Transverse colon (tissue), 4 donors: Measurements from ENCODE around the gene OR51S1. TPM values are rescaled to one million over a fixed set of nuclear protein-coding genes. Genes with fewer than 3 reads are reported as not detected.
"Not testable (repeated sequence)": the region's sequence is repeated elsewhere in the genome, so short reads cannot be mapped to it uniquely, and the experiment has no call there.

Source experiments
- DNase-seq: peaks from one replicate; pipeline ENCODE4 v3.0.0-alpha.2; 2019
- H3K27ac ChIP-seq, 4 donors: fragments of 200-600 bp; sonication (generic); 2 replicates each; pipeline ENCODE4 v1.5.1; 2016 to 2018; ENCODE audit warnings: inconsistent platforms in 4 of 4
- H3K27me3 ChIP-seq: fragments of 200-600 bp; sonication (generic); 2 replicates; pipeline ENCODE4 v1.5.1; 2017; ENCODE audit warnings: inconsistent platforms
- H3K36me3 ChIP-seq, 4 donors: fragments of 200-600 bp; sonication (generic); 2 replicates each; pipeline ENCODE4 v1.5.1; 2017 to 2019; ENCODE audit warnings: inconsistent platforms in 4 of 4
- H3K4me1 ChIP-seq, 4 donors: fragments of 200-600 bp; sonication (generic); 2 replicates each; pipeline ENCODE4 v1.5.1; 2017 to 2020; ENCODE audit warnings: inconsistent platforms in 4 of 4
- H3K4me3 ChIP-seq, 4 donors: fragments of 200-600 bp; sonication (generic); 1 replicate in 1 of 4; 2 replicates in 3 of 4; pipeline versions ENCODE4 v1.5.1 to v1.6.1; 2017 to 2019; ENCODE audit warnings: inconsistent platforms in 4 of 4
- H3K9me3 ChIP-seq, 2 donors: fragments of 200-600 bp; sonication (generic); 2 replicates each; pipeline ENCODE4 v1.5.1; 2017 to 2019; ENCODE audit warnings: inconsistent platforms in 2 of 2
- EP300 ChIP-seq: sonication (generic); formaldehyde crosslinking; IDR thresholded peaks from one replicate; pipeline ENCODE4 v1.6.1; 2017; ENCODE audit warnings: antibody characterized with exemption, low read depth
- POLR2A ChIP-seq: fragments of 450-650 bp; IDR thresholded peaks from one replicate; pipeline ENCODE4 v1.6.1; 2016; ENCODE audit warnings: antibody characterized with exemption, mild to moderate bottlenecking, moderate library complexity
- POLR2AphosphoS5 ChIP-seq, 3 donors: sonication (generic); formaldehyde crosslinking; IDR thresholded peaks; one replicate each; pipeline ENCODE4 v1.6.1; 2016; ENCODE audit warnings: antibody characterized with exemption in 3 of 3
- WGBS, 2 donors: methylation state at CpG; one replicate each; pipeline ENCODE4 v1.1.5; 2018; ENCODE audit warnings: low coverage in 1 of 2; 5-methylcytosine and 5-hydroxymethylcytosine counted together
- in situ Hi-C, 4 donors: fragments of 200-750 bp; cut with MboI; loops; one replicate each; pipeline versions ENCODE4 v1.15.0 to v1.15.1; 2017; ENCODE audit warnings: low sequenced_read_pairs in 3 of 4, low pct_ligation_motif_present in 1 of 4, low pct_unique_long_range_greater_than_20kb in 1 of 4
- intact Hi-C: fragments of 100-400 bp; cut with DNase I; formaldehyde crosslinking; loops from one replicate; pipeline ENCODE4 v1.15.1; 2023; ENCODE audit warnings: low total_unique reads
- total RNA-seq, 4 donors: library from RNA; depleted of rRNA; stranded (reverse); fragments of >200 nt; gene quantifications; one replicate each; pipeline ENCODE4 v1.1.0, GENCODE V29; 2016
- TF ChIP-seq, protein P1 (sequence below), 5 experiments: fragments of 200-600 bp in 3 of 5; fragments of 450-650 bp in 2 of 5; sonication (generic) in 3 of 5; IDR thresholded peaks; 1 replicate in 2 of 5; 2 replicates in 3 of 5; pipeline ENCODE4 v1.5.1; 2016 to 2017; ENCODE audit warnings: antibody characterized with exemption in 5 of 5, inconsistent platforms in 3 of 5, mild to moderate bottlenecking in 2 of 5, moderate library complexity in 1 of 5

OR51S1 gene
- total RNA-seq, 4 donors from 2014 or later = not detected

DNA sequence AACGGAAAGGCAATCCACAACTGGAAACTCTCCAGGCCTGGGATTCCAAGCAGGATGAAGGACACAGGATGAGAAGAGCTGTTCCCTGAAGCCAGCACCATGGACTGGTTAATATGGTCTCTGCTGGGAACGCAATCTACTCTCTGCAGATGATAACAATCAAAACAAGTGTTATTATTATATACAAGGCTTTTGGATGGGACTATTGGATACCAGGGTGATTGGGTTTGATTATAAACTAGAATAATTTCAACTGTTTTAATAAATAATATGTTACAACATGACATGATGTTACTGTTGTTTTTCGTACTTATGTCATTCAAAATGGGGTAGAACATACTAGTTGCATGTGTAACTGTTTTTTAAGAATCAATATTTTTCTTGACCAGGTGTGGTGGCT lies 44.7 kb downstream of the OR51S1 start, which contains the start of gene OR52R1:
OR52R1 (minus strand) TSS at position 101 of the 400 bp plus-strand sequence; CDS start at position 101, 0 bp downstream.
- Histone ChIP-seq H3K36me3 (no peaks in the 10 kb centered on the region), H3K9me3 (no peaks in the 10 kb centered on the region), H3K4me1 (no peaks in the 10 kb centered on the region), H3K4me3 (no peak within 1 kb of the TSS), H3K27ac (no peak within 1 kb of the TSS), H3K27me3 (no peaks in the 10 kb centered on the region)
- TF ChIP-seq EP300 (no peak), POLR2AphosphoS5 (IDR thresholded peaks at IDR 0.05) (no peak)
- TF ChIP-seq, protein P1, sequence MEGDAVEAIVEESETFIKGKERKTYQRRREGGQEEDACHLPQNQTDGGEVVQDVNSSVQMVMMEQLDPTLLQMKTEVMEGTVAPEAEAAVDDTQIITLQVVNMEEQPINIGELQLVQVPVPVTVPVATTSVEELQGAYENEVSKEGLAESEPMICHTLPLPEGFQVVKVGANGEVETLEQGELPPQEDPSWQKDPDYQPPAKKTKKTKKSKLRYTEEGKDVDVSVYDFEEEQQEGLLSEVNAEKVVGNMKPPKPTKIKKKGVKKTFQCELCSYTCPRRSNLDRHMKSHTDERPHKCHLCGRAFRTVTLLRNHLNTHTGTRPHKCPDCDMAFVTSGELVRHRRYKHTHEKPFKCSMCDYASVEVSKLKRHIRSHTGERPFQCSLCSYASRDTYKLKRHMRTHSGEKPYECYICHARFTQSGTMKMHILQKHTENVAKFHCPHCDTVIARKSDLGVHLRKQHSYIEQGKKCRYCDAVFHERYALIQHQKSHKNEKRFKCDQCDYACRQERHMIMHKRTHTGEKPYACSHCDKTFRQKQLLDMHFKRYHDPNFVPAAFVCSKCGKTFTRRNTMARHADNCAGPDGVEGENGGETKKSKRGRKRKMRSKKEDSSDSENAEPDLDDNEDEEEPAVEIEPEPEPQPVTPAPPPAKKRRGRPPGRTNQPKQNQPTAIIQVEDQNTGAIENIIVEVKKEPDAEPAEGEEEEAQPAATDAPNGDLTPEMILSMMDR (IDR thresholded peaks at IDR 0.05) = no peak
- in situ Hi-C loops (no loop called here), intact Hi-C loops (no loop called here)
- no peak for DNase-seq
- WGBS, 2 donors = 94 to 98% methylated on average over 2 to 3 of the region's 3 CpGs

DNA sequence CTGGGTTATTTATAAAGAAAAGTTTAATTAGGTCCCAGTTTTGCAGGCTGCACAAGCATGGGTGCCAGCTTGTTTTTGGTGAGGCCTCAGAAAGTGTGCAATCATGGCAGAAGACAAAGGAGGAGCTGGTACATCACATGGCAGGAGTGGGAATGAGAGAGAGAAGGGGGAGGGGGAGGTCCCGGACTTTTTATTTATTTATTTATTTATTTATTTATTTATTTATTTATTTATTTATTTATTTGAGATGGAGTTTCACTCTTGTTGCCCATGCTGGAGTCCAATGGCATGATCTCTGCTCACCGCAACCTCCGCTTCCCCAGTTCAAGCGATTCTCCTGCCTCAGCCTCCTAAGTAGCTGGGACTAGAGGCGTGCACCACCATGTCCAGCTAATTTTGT lies 47.7 kb downstream of the OR51S1 start:
- H3K36me3 ChIP-seq, H3K4me1 ChIP-seq, H3K9me3 ChIP-seq, H3K4me3 ChIP-seq, in situ Hi-C loops, H3K27ac ChIP-seq, H3K27me3 ChIP-seq, DNase-seq, intact Hi-C loops: not testable (repeated sequence)
- WGBS, 2 donors = 86 to 100% methylated on average over 2 to 5 of the region's 5 CpGs

DNA sequence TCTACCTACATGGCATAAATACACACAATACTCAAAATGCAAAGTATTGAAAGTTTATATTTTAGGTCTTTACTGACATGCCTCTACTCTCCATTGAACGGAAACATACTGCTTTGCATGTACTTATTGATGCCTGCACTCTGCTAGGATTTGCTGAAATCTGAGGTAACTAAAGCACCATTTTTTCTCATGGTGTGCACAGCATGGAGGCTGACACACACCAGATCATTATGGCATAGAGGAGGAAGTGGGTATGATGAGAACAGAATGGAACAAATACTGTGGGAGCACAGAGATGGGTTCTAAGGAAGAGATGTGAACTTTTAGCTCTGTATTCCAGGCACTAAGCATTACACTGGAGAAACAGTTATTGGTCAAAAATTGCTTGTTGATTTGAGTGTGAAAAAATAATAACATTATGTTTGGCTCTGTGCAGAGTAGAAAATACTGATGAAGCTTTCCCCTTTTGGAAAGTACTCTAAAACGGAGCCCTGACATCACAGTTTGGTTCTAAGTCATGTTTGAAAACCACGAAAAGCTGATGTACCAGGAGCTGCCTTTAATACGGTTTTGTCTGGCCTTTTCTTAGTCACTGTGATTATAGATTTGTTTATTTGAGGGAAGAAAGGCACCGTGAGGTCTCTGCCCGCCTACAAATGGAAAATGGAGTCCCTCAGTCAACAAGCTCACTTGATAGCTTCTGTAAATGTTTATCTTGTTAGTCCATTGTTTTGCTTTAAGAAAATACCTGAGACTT lies 50.4 kb downstream of the OR51S1 start:
- WGBS, 2 donors = 48 to 59% methylated on average over 3 to 6 of the region's 6 CpGs
- intact Hi-C loops = no loop called here
- no peak for TF ChIP-seq POLR2A
- TF ChIP-seq POLR2AphosphoS5 (IDR thresholded peaks at IDR 0.05) = no peak
- TF ChIP-seq, protein P1 (IDR thresholded peaks at IDR 0.05) = no peak
- TF ChIP-seq EP300 = no peak
- Histone ChIP-seq H3K36me3 (no peaks in the 10 kb centered on the region), H3K9me3 (no peaks in the 10 kb centered on the region), H3K27ac (no peak overlapping the region), H3K27me3 (no peaks in the 10 kb centered on the region), H3K4me1 (peaks cover 0 to 3% (median 0%) of the 10 kb centered on the region in 4 donors), H3K4me3 (no peak overlapping the region)
- in situ Hi-C loops = no loop called here
- no peak for DNase-seq

Other genes starting within 250 kb of the OR51S1 start
- 10 to 100 TPM; 12.1 to 30.2 (median 19.9) TPM for gene TRIM68, start 241.0 kb downstream of the OR51S1 start, total RNA-seq
- gene OR51D1, start 211.7 kb downstream of the OR51S1 start, total RNA-seq = not detected
- under 1 TPM in 2 of 4 donors, not detected in 2; 0.16 to 0.27 TPM for gene OR51E1, start 205.2 kb downstream of the OR51S1 start, total RNA-seq
- gene OR51E2, start 151.4 kb downstream of the OR51S1 start, total RNA-seq = 10 to 100 TPM in 1 of 4 donors, 1 to 10 TPM in 2, under 1 TPM in 1; 0.37 to 10.3 (median 2.0) TPM
- gene MMP26, start 144.4 kb downstream of the OR51S1 start, total RNA-seq = not detected
- gene OR51F1, start 79.3 kb downstream of the OR51S1 start, total RNA-seq = not detected
- not detected for gene OR52R1, start 44.8 kb downstream of the OR51S1 start, total RNA-seq
- gene OR51F2, start 27.9 kb downstream of the OR51S1 start, total RNA-seq = not detected
- not detected for gene OR51T1, start 32.7 kb upstream of the OR51S1 start, total RNA-seq
- gene OR51A7, start 54.6 kb upstream of the OR51S1 start, total RNA-seq = not detected
- gene OR51G2, start 70.1 kb upstream of the OR51S1 start, total RNA-seq = not detected
- not detected for gene OR51G1, start 75.1 kb upstream of the OR51S1 start, total RNA-seq
- not detected for gene OR51A4, start 98.4 kb upstream of the OR51S1 start, total RNA-seq
- gene OR51A2, start 106.5 kb upstream of the OR51S1 start, total RNA-seq = not detected
- not detected for gene OR51L1, start 145.6 kb upstream of the OR51S1 start, total RNA-seq
- not detected for gene OR52J3, start 197.3 kb upstream of the OR51S1 start, total RNA-seq
- gene OR52E2, start 210.4 kb upstream of the OR51S1 start, total RNA-seq = not detected
- gene OR52E1, start 220.4 kb upstream of the OR51S1 start, total RNA-seq = not detected